Measurements from ENCODE around the gene TEAD1.

The TEAD1 gene

DNA sequence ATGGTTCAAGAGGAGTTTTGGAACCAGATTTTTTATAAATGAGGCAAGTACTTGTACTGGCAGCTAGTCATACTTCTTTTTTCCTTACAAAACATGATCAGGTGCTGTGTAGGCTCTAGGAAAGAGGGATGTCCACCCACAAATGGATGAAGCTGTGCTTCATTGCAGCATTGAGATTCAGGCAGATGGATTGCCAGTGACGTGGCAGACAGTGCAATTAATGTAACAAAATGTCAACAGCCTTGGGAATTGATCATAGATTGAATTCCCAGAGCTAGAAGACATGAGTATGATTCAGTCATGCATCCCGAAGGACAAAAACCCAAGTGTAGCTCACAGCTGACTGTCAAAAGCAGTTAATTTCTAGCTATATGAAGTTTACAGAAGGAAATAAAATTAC is 235.7 kb downstream of the TEAD1 start:
- no peak for DNase-seq (ENCODE audit: low read depth, low spot score)
- in situ Hi-C loops (cut with HindIII; ENCODE audit: low sequenced_read_pairs) = no loop called here

DNA sequence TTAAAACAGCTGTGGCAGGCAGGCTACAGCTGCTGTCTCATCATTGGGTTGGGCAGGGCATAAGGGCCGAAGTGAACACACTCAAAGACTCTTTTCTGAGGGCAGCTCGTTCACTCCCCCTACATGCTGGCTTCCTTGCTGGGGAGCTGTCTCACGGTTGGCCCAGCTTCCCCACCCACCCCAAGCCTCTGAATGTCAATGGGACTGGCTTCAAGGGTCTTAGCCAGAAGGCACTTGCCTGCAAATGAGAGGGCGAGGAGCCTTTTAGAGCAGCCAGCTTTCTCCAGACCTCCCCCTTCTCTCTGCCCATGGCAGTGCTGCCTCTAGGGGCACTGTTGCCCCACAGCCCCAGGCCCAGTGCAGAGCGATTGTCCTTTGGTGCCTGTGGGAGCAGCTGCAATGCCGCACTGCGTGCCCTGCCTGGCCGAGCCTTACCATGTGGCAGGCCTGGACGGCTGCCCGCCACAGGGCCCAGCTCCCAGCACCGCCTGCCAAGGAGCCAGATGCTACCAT is 240.2 kb downstream of the TEAD1 start:
- in situ Hi-C loops (cut with HindIII; ENCODE audit: low sequenced_read_pairs) = no loop called here
- peak; percentile 62 for DNase-seq (ENCODE audit: low read depth, low spot score)
- H3K4me3 ChIP-seq (ENCODE audit: low read depth, low read length) = no peak overlapping the region
- TF ChIP-seq, protein P1, sequence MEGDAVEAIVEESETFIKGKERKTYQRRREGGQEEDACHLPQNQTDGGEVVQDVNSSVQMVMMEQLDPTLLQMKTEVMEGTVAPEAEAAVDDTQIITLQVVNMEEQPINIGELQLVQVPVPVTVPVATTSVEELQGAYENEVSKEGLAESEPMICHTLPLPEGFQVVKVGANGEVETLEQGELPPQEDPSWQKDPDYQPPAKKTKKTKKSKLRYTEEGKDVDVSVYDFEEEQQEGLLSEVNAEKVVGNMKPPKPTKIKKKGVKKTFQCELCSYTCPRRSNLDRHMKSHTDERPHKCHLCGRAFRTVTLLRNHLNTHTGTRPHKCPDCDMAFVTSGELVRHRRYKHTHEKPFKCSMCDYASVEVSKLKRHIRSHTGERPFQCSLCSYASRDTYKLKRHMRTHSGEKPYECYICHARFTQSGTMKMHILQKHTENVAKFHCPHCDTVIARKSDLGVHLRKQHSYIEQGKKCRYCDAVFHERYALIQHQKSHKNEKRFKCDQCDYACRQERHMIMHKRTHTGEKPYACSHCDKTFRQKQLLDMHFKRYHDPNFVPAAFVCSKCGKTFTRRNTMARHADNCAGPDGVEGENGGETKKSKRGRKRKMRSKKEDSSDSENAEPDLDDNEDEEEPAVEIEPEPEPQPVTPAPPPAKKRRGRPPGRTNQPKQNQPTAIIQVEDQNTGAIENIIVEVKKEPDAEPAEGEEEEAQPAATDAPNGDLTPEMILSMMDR (IDR thresholded peaks at IDR 0.05; ENCODE audit: low read depth, low read length) = peak; percentile 88

More for the DNA sequence above, 235.7 kb downstream of the TEAD1 start:
- TF ChIP-seq, protein P1 (IDR thresholded peaks at IDR 0.05; ENCODE audit: low read depth, low read length) = no peak
- H3K4me3 ChIP-seq (ENCODE audit: low read depth, low read length) = no peak overlapping the region

DNA sequence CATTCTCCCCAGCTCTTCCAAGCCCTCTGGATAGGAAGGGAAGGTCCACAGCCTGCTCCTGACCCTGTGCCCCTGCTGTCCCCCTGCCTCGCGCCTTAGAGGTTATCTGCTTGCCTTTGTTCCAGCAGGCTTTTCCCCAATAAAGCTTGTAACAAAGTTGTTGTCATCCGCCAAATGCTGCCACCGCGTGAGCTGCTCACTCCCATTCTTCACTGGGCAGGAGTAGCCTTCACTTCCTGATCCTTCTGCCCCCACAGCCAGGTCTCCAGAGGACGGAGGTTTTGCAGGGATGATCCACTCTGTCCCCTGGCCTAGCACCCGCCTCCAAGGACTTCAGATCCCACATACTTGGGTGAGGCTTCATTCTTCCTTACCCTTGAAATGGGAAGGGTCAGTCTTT is 240.9 kb downstream of the TEAD1 start:
- in situ Hi-C loops (cut with HindIII; ENCODE audit: low sequenced_read_pairs) = no loop called here
- TF ChIP-seq, protein P1 (IDR thresholded peaks at IDR 0.05; ENCODE audit: low read depth, low read length) = no peak
- no peak overlapping the region for H3K4me3 ChIP-seq (ENCODE audit: low read depth, low read length)

DNA sequence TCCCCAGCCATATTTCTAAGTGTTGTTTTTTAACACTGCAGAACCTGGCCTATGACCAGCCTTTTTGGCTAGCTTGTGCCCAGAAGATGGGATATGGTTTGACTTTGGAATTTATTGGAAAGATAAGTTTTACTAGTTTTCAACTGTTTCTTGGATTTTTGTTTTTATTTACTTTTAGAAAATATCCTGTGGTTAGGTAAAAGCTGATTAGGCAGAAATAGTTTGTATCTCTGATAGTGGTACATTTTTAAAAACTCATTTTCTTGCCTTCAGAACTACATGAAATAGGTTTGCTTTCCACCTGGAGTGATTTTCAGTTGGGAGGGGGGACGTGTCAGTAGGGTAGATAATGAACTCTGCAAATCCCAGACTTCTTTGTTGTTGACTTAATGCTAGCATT is 243.6 kb downstream of the TEAD1 start:
- no peak for DNase-seq (ENCODE audit: low read depth, low spot score)
- in situ Hi-C loops (cut with HindIII; ENCODE audit: low sequenced_read_pairs) = no loop called here
- TF ChIP-seq, protein P1 (IDR thresholded peaks at IDR 0.05; ENCODE audit: low read depth, low read length) = no peak

More for the DNA sequence above, 240.9 kb downstream of the TEAD1 start:
- no peak for DNase-seq (ENCODE audit: low read depth, low spot score)

DNA sequence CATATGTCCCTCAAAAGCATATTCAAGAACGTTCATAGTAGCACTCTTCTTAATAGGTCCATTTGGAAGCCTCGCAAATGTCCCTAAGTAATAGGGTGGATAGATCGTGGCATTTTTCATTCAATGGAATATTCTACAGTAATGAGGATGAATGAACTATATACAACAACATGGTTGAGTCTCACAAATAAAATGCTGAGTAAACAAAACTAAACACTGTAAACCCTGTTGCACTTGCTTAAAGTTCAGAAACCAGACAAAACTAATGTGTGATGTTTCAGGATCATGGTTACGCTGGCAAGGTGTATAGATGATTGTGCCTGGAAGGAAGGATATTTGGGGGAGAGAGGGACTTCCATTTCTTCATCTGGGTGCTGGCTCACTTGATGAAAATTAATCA is 244.4 kb downstream of the TEAD1 start:
- no peak for DNase-seq (ENCODE audit: low read depth, low spot score)
- no peak overlapping the region for H3K4me3 ChIP-seq (ENCODE audit: low read depth, low read length)
- TF ChIP-seq, protein P1 (IDR thresholded peaks at IDR 0.05; ENCODE audit: low read depth, low read length) = no peak
- in situ Hi-C loops (cut with HindIII; ENCODE audit: low sequenced_read_pairs) = no loop called here

More for the DNA sequence above, 243.6 kb downstream of the TEAD1 start:
- H3K4me3 ChIP-seq (ENCODE audit: low read depth, low read length) = no peak overlapping the region

DNA sequence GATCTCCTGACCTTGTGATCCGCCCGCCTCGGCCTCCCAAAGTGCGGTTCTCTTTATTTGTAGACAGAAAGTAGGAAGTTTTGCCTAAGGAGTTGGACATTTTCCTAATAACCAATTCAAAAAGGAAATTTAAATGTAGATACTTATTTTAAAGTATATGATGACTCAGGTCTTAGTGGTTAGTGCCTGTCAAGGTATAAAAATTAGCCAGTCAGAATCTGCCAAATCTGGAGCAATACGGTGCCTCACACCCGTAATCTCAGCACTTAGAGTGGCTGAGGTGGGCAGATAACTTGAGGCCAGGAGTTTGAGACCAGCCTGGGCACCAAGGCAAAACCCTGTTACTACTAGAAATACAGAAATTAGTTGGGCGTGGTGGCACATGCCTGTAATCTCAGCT is 248.2 kb downstream of the TEAD1 start:
- TF ChIP-seq, protein P1 (IDR thresholded peaks at IDR 0.05; ENCODE audit: low read depth, low read length) = no peak
- no peak overlapping the region for H3K4me3 ChIP-seq (ENCODE audit: low read depth, low read length)
- in situ Hi-C loops (cut with HindIII; ENCODE audit: low sequenced_read_pairs) = no loop called here
- DNase-seq (ENCODE audit: low read depth, low spot score) = peak; percentile 45
